Heart right ventricle (tissue), 16 donors: Measurements from ENCODE around the gene HEXA. TPM values are rescaled to one million over a fixed set of nuclear protein-coding genes. Genes with fewer than 3 reads are reported as not detected.

Source experiments
- ATAC-seq, 8 donors: fragments of 200-7000 bp; cut with Tn5 transposase; one replicate each; pipeline ENCODE4 v1.9.1; 2020; ENCODE audit warnings: mild to moderate bottlenecking in 8 of 8, moderate library complexity in 8 of 8, moderate number of reproducible peaks in 1 of 8
- DNase-seq, 2 donors: peaks; one replicate each; pipeline ENCODE4 v3.0.0-alpha.2; 2020
- H3K27ac ChIP-seq, 10 donors: fragments of 200-600 bp; sonication (generic) in 2 of 10; one replicate each; pipeline versions ENCODE4 v1.5.0 to v1.8.0; 2020 to 2022; ENCODE audit warnings: mild to moderate bottlenecking in 3 of 10
- H3K27me3 ChIP-seq, 7 donors: fragments of 200-600 bp; one replicate each; pipeline ENCODE4 v1.8.0; 2021 to 2022; ENCODE audit warnings: mild to moderate bottlenecking in 2 of 7
- H3K36me3 ChIP-seq, 9 donors: fragments of 200-600 bp; sonication (generic) in 1 of 9; one replicate each; pipeline versions ENCODE4 v1.5.0 to v1.8.0; 2020 to 2022; ENCODE audit warnings: mild to moderate bottlenecking in 2 of 9
- H3K4me1 ChIP-seq, 9 donors: fragments of 200-600 bp; sonication (generic) in 1 of 9; one replicate each; pipeline versions ENCODE4 v1.5.0 to v1.8.0; 2020 to 2022; ENCODE audit warnings: mild to moderate bottlenecking in 4 of 9
- H3K4me3 ChIP-seq, 10 donors: fragments of 200-600 bp; sonication (generic) in 2 of 10; one replicate each; pipeline versions ENCODE4 v1.5.0 to v1.8.0; 2020 to 2022; ENCODE audit warnings: mild to moderate bottlenecking in 7 of 10, moderate library complexity in 2 of 10
- H3K9me3 ChIP-seq, 11 donors: fragments of 200-600 bp in 10 of 11; sonication (generic) in 2 of 11; one replicate each; pipeline versions ENCODE4 v1.5.0 to v1.8.0; 2013 to 2022; ENCODE audit warnings: mild to moderate bottlenecking in 2 of 11, control low read depth in 1 of 11, moderate library complexity in 1 of 11
- CTCF ChIP-seq, 9 donors: fragments of 200-600 bp; sonication (generic) in 2 of 9; IDR thresholded peaks; one replicate each; pipeline versions ENCODE4 v1.5.0 to v1.8.0; 2021 to 2022; ENCODE audit warnings: antibody characterized with exemption in 9 of 9, mild to moderate bottlenecking in 5 of 9, moderate library complexity in 1 of 9
- WGBS, 2 donors: extraction: QIAGEN DNeasy Blood & Tissue Kit; methylation state at CpG; one replicate each; pipeline ENCODE4 v1.1.7; 2013; ENCODE audit warnings: inconsistent platforms in 1 of 2; 5-methylcytosine and 5-hydroxymethylcytosine counted together
- intact Hi-C, 10 donors: fragments of 100-400 bp; cut with DNase I; formaldehyde crosslinking; loops; one replicate each; pipeline versions ENCODE4 v1.11.1 to v1.14.2; 2022
- polyA plus RNA-seq, 2 donors: library from polyadenylated mRNA; stranded (reverse); fragments of 200-250 nt; gene quantifications; one replicate each; pipeline ENCODE4 v1.2.3, GENCODE V29; 2013
- total RNA-seq, 10 donors: library from RNA; stranded (reverse); fragmentation: NEBNext Ultra II Directional in 3 of 10; extraction: Animal tissue kit (Norgen Biotek cat#: 25700) in 3 of 10; gene quantifications; one replicate each; pipeline versions ENCODE4 v1.2.1 to v1.2.4, GENCODE V29; 2021 to 2023
- donor health status: Arrhythmogenic right ventricular cardiomyopathy.
- donor health status: ischemic (EF 13 %, LVEDD 7.1; RV severe dilation, severe dysfunction).
- donor health status: healthy with polysubstance abuse.
- donor health status: DM: no; HTN: yes; CAD: no.
- donor health status: DM: no; HTN: no; CAD: no.
- donor health status: ischemic (EF 25% LVEDD 6.9; RV normal size, moderate dysfunction).
- donor health status: ischemic (EF 25% LVEDD 5.7; RV mildly dilated, moderate dysfunction).
- donor health status: healthy.
- donor health status: DM: yes; HTN: yes; CAD: no.
- donor health status: Ischemic cardiomyopathy.
- donor health status: ischemic (EF 35%, LVEDD 5.7; RV mildly dilated, moderate dysfunction).
- donor health status: nonischemic (EF 11% LVEDD 7.7; RV severe dilation, severe dysfunction).
- donor health status: DM: yes; HTN: yes; CAD: no.
- donor health status: PGD.
- donor health status: ischemic (EF 29% LVEDD 5.4; RV normal size, mild dysfunction).
- donor health status: nonischemic (EF 23%, LVEDD 6.1; RV moderate dilation, normal function).

HEXA gene
- total and polyA plus RNA-seq, 12 donors = 48.8 to 129 (median 77.3) TPM

DNA sequence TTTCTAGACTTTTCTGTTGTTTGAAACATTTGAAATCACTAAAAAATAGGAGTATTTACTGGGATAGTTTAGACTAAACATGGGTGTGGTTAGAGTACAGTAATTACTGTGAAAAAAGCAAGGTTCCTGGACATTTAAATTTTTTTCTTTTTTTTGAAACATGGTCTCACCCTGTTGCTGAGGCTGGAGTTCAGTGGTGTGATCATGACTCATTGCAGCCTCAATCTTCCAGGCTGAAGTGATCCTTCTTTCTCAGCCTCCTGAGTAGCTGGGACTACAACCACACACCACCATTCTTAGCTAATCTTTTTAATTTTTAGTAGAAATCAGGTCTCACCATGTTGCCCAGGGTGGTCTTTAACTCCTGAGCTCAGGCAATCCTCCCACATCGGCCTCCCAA is 35.4 kb downstream of the HEXA start:
- intact Hi-C loops = loop anchor here in 2 of 10 donors (10.0 kb wide), 2 partner anchors 264 to 334 kb away; no protein-coding TSS in a partner anchor
- Histone ChIP-seq H3K36me3 (peaks cover 0 to 73% (median 14%) of the 10 kb centered on the region in 9 donors), H3K9me3 (no peaks in the 10 kb centered on the region), H3K27me3 (no peaks in the 10 kb centered on the region), H3K4me3 (no peak overlapping the region), H3K4me1 (peaks cover 0 to 20% (median 0%) of the 10 kb centered on the region in 9 donors), H3K27ac (peak overlapping the region in 1 of 10 donors; percentile 73)
- 92 to 100% methylated on average over 1 of the region's 1 CpG for WGBS, 2 donors
- no peak for TF ChIP-seq CTCF (IDR thresholded peaks at IDR 0.05)
- ATAC-seq = no peak
- no peak for DNase-seq

DNA sequence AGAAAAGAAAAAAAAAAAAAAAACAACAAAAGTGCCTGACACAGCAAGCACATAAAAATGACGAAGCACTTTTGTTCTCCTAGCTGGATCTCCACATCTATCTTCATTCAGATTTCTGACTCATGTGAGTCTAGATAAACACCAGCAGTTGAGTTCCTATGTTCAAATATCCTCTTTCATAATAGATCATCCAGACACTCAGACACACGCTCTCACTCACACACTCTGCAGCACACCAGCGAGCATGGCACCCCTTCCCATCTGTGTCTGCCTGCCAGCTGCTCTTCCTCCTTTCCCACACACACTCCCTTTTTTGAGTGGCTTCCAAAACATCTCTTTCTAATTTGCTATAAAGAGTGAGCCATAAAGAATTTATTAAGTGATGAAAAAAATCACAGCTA is 36.0 kb downstream of the HEXA start:
- no peaks in the 10 kb centered on the region for H3K27me3 ChIP-seq
- peak in 1 of 8 donors; percentile 39 for ATAC-seq
- H3K36me3 ChIP-seq = peaks cover 0 to 69% (median 9%) of the 10 kb centered on the region in 9 donors
- 62 to 72% methylated on average over 3 of the region's 3 CpGs for WGBS, 2 donors
- no peak for DNase-seq
- no peak overlapping the region for H3K4me3 ChIP-seq
- H3K27ac ChIP-seq = peak overlapping the region in 1 of 10 donors; percentile 73
- peaks cover 0 to 20% (median 0%) of the 10 kb centered on the region in 9 donors for H3K4me1 ChIP-seq
- no peak for TF ChIP-seq CTCF (IDR thresholded peaks at IDR 0.05)
- intact Hi-C loops = loop anchor here in 2 of 10 donors (10.0 kb wide), 2 partner anchors 265 to 335 kb away; no protein-coding TSS in a partner anchor
- H3K9me3 ChIP-seq = peaks cover 0 to 6% (median 0%) of the 10 kb centered on the region in 11 donors

- Histone ChIP-seq H3K4me3 (no peak overlapping the region), H3K27ac (peak overlapping the region in 1 of 10 donors; percentile 73), H3K27me3 (no peaks in the 10 kb centered on the region), H3K4me1 (peaks cover 0 to 20% (median 0%) of the 10 kb centered on the region in 9 donors), H3K36me3 (peaks cover 0 to 66% (median 6%) of the 10 kb centered on the region in 9 donors), H3K9me3 (peaks cover 0 to 7% (median 0%) of the 10 kb centered on the region in 11 donors)
- peak in 2 of 8 donors; percentile 49 to 85 for ATAC-seq
- intact Hi-C loops = no loop called here
- WGBS, 2 donors = 82 to 84% methylated on average over 9 of the region's 9 CpGs
- DNase-seq = no peak
- no peak for TF ChIP-seq CTCF (IDR thresholded peaks at IDR 0.05)
Observed at GRCh38 chr15:72338617-72339321, 37.0 kb downstream of the HEXA start.

- TF ChIP-seq CTCF (IDR thresholded peaks at IDR 0.05) = no peak
- peaks cover 0 to 65% (median under 1%) of the 10 kb centered on the region in 9 donors for H3K36me3 ChIP-seq
- ATAC-seq = no peak
- H3K27me3 ChIP-seq = no peaks in the 10 kb centered on the region
- peak overlapping the region in 1 of 10 donors; percentile 24 for H3K27ac ChIP-seq
- 95 to 100% methylated on average over 2 of the region's 2 CpGs for WGBS, 2 donors
- H3K4me3 ChIP-seq = no peak overlapping the region
- peaks cover 0 to 20% (median 0%) of the 10 kb centered on the region in 9 donors for H3K4me1 ChIP-seq
- no peak for DNase-seq
- peaks cover 0 to 7% (median 0%) of the 10 kb centered on the region in 11 donors for H3K9me3 ChIP-seq
- intact Hi-C loops = no loop called here
Observed at GRCh38 chr15:72338148-72338547, 37.7 kb downstream of the HEXA start.
